Prostate gland (tissue), 2 donors: Measurements from ENCODE around the gene CCDC106.

ENCODE experiments used
- CTCF ChIP-seq, 4 experiments: fragments of 200-600 bp in 2 of 4; fragments of 450-650 bp in 2 of 4; sonication (generic) in 2 of 4; IDR thresholded peaks; 1 replicate in 3 of 4; 2 replicates in 1 of 4; pipeline ENCODE4 v1.5.1; 2016 to 2019; ENCODE audit warnings: antibody characterized with exemption in 4 of 4, mild to moderate bottlenecking in 2 of 4, moderate library complexity in 2 of 4
- POLR2A ChIP-seq: fragments of 450-650 bp; IDR thresholded peaks from one replicate; pipeline ENCODE4 v1.6.1; 2016; ENCODE audit warnings: antibody characterized with exemption, mild to moderate bottlenecking
- POLR2AphosphoS5 ChIP-seq: sonication (generic); formaldehyde crosslinking; IDR thresholded peaks from one replicate; pipeline ENCODE4 v1.6.1; 2017; ENCODE audit warnings: antibody characterized with exemption

GRCh38 chr19:55622242-55622969 lies 25.6 kb upstream of the CCDC106 start:
- TF ChIP-seq CTCF (IDR thresholded peaks at IDR 0.05) (no peak), POLR2A (no peak), POLR2AphosphoS5 (no peak)
